ENCODE measurements around the gene KCNMA1.

GRCh38 chr10:77561991-77562390, 75.6 kb downstream of the KCNMA1 start:
- no peak for TF ChIP-seq CTCF (IDR thresholded peaks at IDR 0.05; ENCODE audit: insufficient read depth, low read length, poor library complexity, severe bottlenecking)
- TF ChIP-seq EZH2phosphoT487 (conservative IDR thresholded peaks at IDR 0.05; ENCODE audit: low read length) = no peak

Data from SU-DHL-6 (cell line).